OCI-LY7 (cell line): ENCODE data around the gene IRGC. TPM values are rescaled to one million over a fixed set of nuclear protein-coding genes. Genes with fewer than 3 reads are reported as not detected.

Source experiments
- BruUV-seq: library from RNA; stranded (reverse); fragments of 400-500 nt; replicated peaks from 2 replicates; lab custom pipeline; 2021; lab: Mats Ljungman, UMichigan
- CTCF ChIA-PET: fragments of 300-600 bp; sonication (Branson Sonifier 250); formaldehyde crosslinking; loops from one replicate; lab custom pipeline; 2022; ENCODE audit warnings: antibody characterized with exemption; ENCODE audit not compliant: unreplicated experiment; lab: Charles Lee
- POLR2A ChIA-PET: fragments of 300-600 bp; sonication (Branson Sonifier 250); formaldehyde crosslinking; loops from one replicate; lab custom pipeline; 2022; ENCODE audit warnings: antibody characterized with exemption; lab: Charles Lee
- DNase-seq: peaks from one replicate; pipeline ENCODE4 v3.0.0-alpha.2; 2015; ENCODE audit warnings: low spot score
- H2AFZ ChIP-seq: fragments of 200-600 bp; sonication (generic), shearing (Covaris generic); 2 replicates; pipeline ENCODE4 v1.6.1; 2014; ENCODE audit warnings: mild to moderate bottlenecking, antibody characterized with exemption, low read length, moderate library complexity
- H3K27ac ChIP-seq: fragments of 200-600 bp; sonication (generic); 2 replicates; pipeline ENCODE4 v1.5.1; 2014; ENCODE audit warnings: mixed run types, low read depth, mild to moderate bottlenecking, moderate library complexity, low read length, inconsistent platforms; ENCODE audit not compliant: poor library complexity, severe bottlenecking
- H3K36me3 ChIP-seq: fragments of 200-600 bp; sonication (generic); 2 replicates; pipeline ENCODE4 v1.6.1; 2014; ENCODE audit warnings: mild to moderate bottlenecking, antibody characterized with exemption, low read length, moderate library complexity, mixed read lengths; ENCODE audit not compliant: insufficient read depth
- H3K4me1 ChIP-seq: fragments of 200-600 bp; sonication (generic); 2 replicates; pipeline ENCODE4 v1.5.1; 2014; ENCODE audit warnings: mild to moderate bottlenecking, low read length; ENCODE audit not compliant: insufficient read depth, poor library complexity, severe bottlenecking
- H3K4me2 ChIP-seq: fragments of 200-600 bp; sonication (generic); 2 replicates; pipeline ENCODE4 v1.6.1; 2014; ENCODE audit warnings: mild to moderate bottlenecking, low read length
- H3K4me3 ChIP-seq: fragments of 200-600 bp; sonication (generic); 2 replicates; pipeline ENCODE4 v1.5.1; 2014; ENCODE audit warnings: mild to moderate bottlenecking, low read depth, low read length; ENCODE audit not compliant: poor library complexity, severe bottlenecking
- H3K79me2 ChIP-seq: fragments of 200-600 bp; sonication (generic); 2 replicates; pipeline ENCODE4 v1.6.1; 2016; ENCODE audit warnings: low read depth, mild to moderate bottlenecking, low read length, moderate library complexity, mixed read lengths; ENCODE audit not compliant: insufficient read depth
- H3K9me2 ChIP-seq: fragments of 200-600 bp; sonication (generic); 2 replicates; pipeline ENCODE4 v1.6.1; 2016; ENCODE audit warnings: mild to moderate bottlenecking, low read length, mixed read lengths; ENCODE audit not compliant: insufficient read depth
- H3K9me3 ChIP-seq: fragments of 200-600 bp; sonication (generic); 2 replicates; pipeline ENCODE4 v1.6.1; 2014; ENCODE audit warnings: mild to moderate bottlenecking, mixed run types, low read length, mixed read lengths
- H4K20me1 ChIP-seq: fragments of 200-600 bp; sonication (generic); 2 replicates; pipeline ENCODE4 v1.6.1; 2014; ENCODE audit warnings: mild to moderate bottlenecking, antibody characterized with exemption, low read length, moderate library complexity, mixed read lengths; ENCODE audit not compliant: insufficient read depth
- EZH2phosphoT487 ChIP-seq: fragments of 200-600 bp; sonication (generic); IDR thresholded peaks from 2 replicates; pipeline ENCODE4 v1.6.1; 2018; ENCODE audit warnings: low read depth, borderline replicate concordance, mild to moderate bottlenecking, mixed run types, antibody characterized with exemption, low read length, moderate library complexity, mixed read lengths
- intact Hi-C: fragments of 100-400 bp; cut with micrococcal nuclease; formaldehyde crosslinking; loops from one replicate; pipeline ENCODE4 v1.10.0; 2022; ENCODE audit not compliant: unreplicated experiment
- total RNA-seq, 2 experiments: library from RNA; depleted of rRNA in 1 of 2; stranded (reverse); fragments of >200 nt in 1 of 2; shearing (Covaris generic) in 1 of 2; gene quantifications; 2 replicates each; pipeline ENCODE4 v1.2.3, GENCODE V29; 2014 to 2022
- TF ChIP-seq, protein P1 (sequence below): fragments of 200-600 bp; sonication (generic); conservative IDR thresholded peaks from 2 replicates; pipeline ENCODE4 v1.5.1; 2014; ENCODE audit warnings: mild to moderate bottlenecking, antibody characterized with exemption, low read length, moderate library complexity, mixed read lengths

IRGC gene
- total RNA-seq, 2 experiments from 2014 or later, result not detected

DNA sequence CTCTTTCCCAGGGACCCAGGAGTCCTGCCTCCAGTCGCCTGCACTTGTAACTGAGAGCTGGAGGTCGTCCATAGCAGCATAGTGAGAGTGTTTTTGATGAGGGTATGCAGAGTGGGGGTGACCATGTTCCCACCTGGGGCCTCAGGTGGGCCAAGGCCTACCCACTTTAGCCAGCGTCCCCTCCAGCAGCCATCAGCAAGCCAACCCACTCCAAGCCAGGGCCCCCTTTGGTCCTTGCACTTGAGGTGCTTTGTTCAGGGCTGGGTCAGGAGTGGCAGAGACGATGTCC is 50.8 kb downstream of the IRGC start:
- H4K20me1 ChIP-seq, result no peaks in the 10 kb centered on the region
- H3K9me3 ChIP-seq, result no peaks in the 10 kb centered on the region
- no peaks in the 10 kb centered on the region for H3K79me2 ChIP-seq
- no peaks in the 10 kb centered on the region for H3K9me2 ChIP-seq
- H2AFZ ChIP-seq, result no peak overlapping the region; the same call in 1 of the 2 replicates
- POLR2A ChIA-PET, result interaction anchor here (0.7 to 6.7 kb wide), 2 partner anchors 11 to 12 kb away, joined by 4 to 49 read pairs; partner anchors contain the start of genes KCNN4 and SMG9
- intact Hi-C loops, result loop anchor here (1.0 kb wide), 1 partner anchor 18 kb away; no protein-coding TSS in a partner anchor
- H3K4me2 ChIP-seq, result peak overlapping the region; percentile 81
- TSS peak; percentile 56 for BruUV-seq
- peak overlapping the region; percentile 56 for H3K4me3 ChIP-seq
- H3K27ac ChIP-seq, result peak overlapping the region; percentile 96
- H3K36me3 ChIP-seq, result peaks cover 70% of the 10 kb centered on the region
- TF ChIP-seq, protein P1, sequence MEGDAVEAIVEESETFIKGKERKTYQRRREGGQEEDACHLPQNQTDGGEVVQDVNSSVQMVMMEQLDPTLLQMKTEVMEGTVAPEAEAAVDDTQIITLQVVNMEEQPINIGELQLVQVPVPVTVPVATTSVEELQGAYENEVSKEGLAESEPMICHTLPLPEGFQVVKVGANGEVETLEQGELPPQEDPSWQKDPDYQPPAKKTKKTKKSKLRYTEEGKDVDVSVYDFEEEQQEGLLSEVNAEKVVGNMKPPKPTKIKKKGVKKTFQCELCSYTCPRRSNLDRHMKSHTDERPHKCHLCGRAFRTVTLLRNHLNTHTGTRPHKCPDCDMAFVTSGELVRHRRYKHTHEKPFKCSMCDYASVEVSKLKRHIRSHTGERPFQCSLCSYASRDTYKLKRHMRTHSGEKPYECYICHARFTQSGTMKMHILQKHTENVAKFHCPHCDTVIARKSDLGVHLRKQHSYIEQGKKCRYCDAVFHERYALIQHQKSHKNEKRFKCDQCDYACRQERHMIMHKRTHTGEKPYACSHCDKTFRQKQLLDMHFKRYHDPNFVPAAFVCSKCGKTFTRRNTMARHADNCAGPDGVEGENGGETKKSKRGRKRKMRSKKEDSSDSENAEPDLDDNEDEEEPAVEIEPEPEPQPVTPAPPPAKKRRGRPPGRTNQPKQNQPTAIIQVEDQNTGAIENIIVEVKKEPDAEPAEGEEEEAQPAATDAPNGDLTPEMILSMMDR, result peak; percentile 35; the same call in 1 of the 2 replicates
- TF ChIP-seq EZH2phosphoT487, result no peak
- no peak for DNase-seq
- peaks cover 61% of the 10 kb centered on the region for H3K4me1 ChIP-seq
- CTCF ChIA-PET, result interaction anchor here (0.8 to 3.6 kb wide), 2 partner anchors 11 to 13 kb away, joined by 3 to 18 read pairs; no protein-coding TSS in a partner anchor

DNA sequence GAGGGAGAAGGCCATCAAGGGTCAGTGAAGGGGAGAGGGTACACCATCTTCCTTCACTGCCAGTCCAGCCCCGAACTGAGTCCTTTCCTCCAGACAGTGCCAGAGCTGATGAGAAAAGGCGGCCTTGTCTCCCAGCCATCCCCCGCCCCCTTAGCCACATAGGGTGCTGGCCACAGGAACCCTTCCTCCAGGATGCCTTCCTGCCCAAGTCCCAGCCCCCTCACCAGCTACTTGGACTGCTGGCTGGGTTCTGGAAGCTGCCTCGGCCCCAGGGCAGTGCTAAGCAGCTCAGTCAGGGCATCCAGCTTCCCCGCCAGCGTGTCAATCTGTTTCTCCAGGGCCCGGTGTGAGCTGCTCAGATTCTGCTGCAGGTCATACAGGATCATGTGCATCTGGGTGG is 51.4 kb downstream of the IRGC start:
- Histone ChIP-seq H4K20me1 (no peaks in the 10 kb centered on the region), H3K36me3 (peaks cover 76% of the 10 kb centered on the region), H3K9me2 (no peaks in the 10 kb centered on the region), H3K4me2 (peak overlapping the region; percentile 81; the same call in 1 of the 2 replicates), H3K4me3 (no peak overlapping the region), H3K27ac (peak overlapping the region; percentile 96), H2AFZ (no peak overlapping the region), H3K79me2 (no peaks in the 10 kb centered on the region), H3K4me1 (peaks cover 54% of the 10 kb centered on the region), H3K9me3 (no peaks in the 10 kb centered on the region)
- POLR2A ChIA-PET, result interaction anchor here (0.7 to 6.7 kb wide), 2 partner anchors 11 to 12 kb away, joined by 4 to 49 read pairs; partner anchors contain the start of genes KCNN4 and SMG9
- no peak for TF ChIP-seq EZH2phosphoT487
- intact Hi-C loops, result no loop called here
- CTCF ChIA-PET, result no interaction called here
- DNase-seq, result no peak
- no TSS peak for BruUV-seq

DNA sequence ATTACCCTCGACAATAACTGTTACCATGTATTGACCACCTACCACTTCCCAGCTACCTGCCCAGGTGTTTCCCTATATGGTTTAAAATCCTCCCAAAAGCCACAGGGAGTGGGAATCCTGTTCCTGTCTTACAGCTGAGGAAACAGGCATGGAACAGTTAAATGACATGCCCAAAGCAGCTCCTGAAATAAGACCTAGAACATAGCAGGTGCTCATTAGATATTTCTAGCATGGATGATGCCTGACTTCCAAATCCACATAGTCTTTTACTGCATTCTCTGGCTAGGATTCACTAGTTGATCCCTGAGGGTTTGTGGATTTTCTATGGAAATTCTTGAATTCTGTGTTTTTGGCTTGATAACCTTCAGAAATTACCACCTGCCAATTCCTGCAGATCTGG is 51.9 kb downstream of the IRGC start:
- no peak overlapping the region for H2AFZ ChIP-seq
- H3K4me3 ChIP-seq, result no peak overlapping the region
- H3K9me3 ChIP-seq, result no peaks in the 10 kb centered on the region
- DNase-seq, result no peak
- H3K79me2 ChIP-seq, result no peaks in the 10 kb centered on the region
- H3K36me3 ChIP-seq, result peaks cover 81% of the 10 kb centered on the region
- H3K4me1 ChIP-seq, result peaks cover 53% of the 10 kb centered on the region
- H3K9me2 ChIP-seq, result no peaks in the 10 kb centered on the region
- no peak overlapping the region for H3K4me2 ChIP-seq
- CTCF ChIA-PET, result no interaction called here
- no TSS peak for BruUV-seq
- TF ChIP-seq EZH2phosphoT487, result no peak
- TF ChIP-seq, protein P1, result no peak
- intact Hi-C loops, result no loop called here
- H4K20me1 ChIP-seq, result no peaks in the 10 kb centered on the region
- peak overlapping the region; percentile 96 for H3K27ac ChIP-seq
- POLR2A ChIA-PET, result interaction anchor here (6.7 kb wide), 1 partner anchor 11 kb away, joined by 49 read pairs; the partner anchor contains the start of gene KCNN4
